GM12872 (cell line): ENCODE results near the gene MYO7B.

Experiments used
- CTCF ChIP-seq: IDR thresholded peaks from 3 replicates; pipeline ENCODE4 v1.5.1; 2011; ENCODE audit warnings: low read depth, mild to moderate bottlenecking, low read length, moderate library complexity; ENCODE audit not compliant: insufficient read depth

MYO7B gene

GRCh38 chr2:127670055-127670956 lies 134.8 kb downstream of the MYO7B start:
- TF ChIP-seq CTCF: no peak

- TF ChIP-seq CTCF: no peak
Measured at GRCh38 chr2:127670957-127671290, 135.4 kb downstream of the MYO7B start.

- TF ChIP-seq CTCF: no peak
Measured at GRCh38 chr2:127671557-127672302, 136.2 kb downstream of the MYO7B start.

- no peak for TF ChIP-seq CTCF
Measured at GRCh38 chr2:127672341-127673224, 137.1 kb downstream of the MYO7B start.

- no peak for TF ChIP-seq CTCF
Measured at GRCh38 chr2:127673291-127674069, 138.0 kb downstream of the MYO7B start.

- no peak for TF ChIP-seq CTCF
Measured at GRCh38 chr2:127674241-127675209, 139.0 kb downstream of the MYO7B start.
